Superior temporal gyrus (tissue), 1 donor: Measurements from ENCODE around the gene CAVIN2.
A peak's percentile ranks its signal among the peaks of the same experiment; 100 is the strongest.

Experiments used
- DNase-seq: peaks from one replicate; pipeline ENCODE4 v3.0.0-alpha.2; 2016; ENCODE audit errors: extremely low spot score

The CAVIN2 gene

GRCh38 chr2:191864628-191865374, 17.9 kb upstream of the CAVIN2 start:
- peak; percentile 60 for DNase-seq

- DNase-seq, result no peak
Observed at GRCh38 chr2:191863988-191864387, 17.1 kb upstream of the CAVIN2 start.

GRCh38 chr2:191862156-191862775, 15.4 kb upstream of the CAVIN2 start:
- no peak for DNase-seq

GRCh38 chr2:191860760-191861466, 14.0 kb upstream of the CAVIN2 start:
- peak; percentile 76 for DNase-seq

- DNase-seq, result no peak
Observed at GRCh38 chr2:191859681-191860080, 12.8 kb upstream of the CAVIN2 start.

GRCh38 chr2:191857886-191858285, 11.0 kb upstream of the CAVIN2 start:
- no peak for DNase-seq

GRCh38 chr2:191857259-191857805, 10.4 kb upstream of the CAVIN2 start:
- DNase-seq, result no peak

GRCh38 chr2:191856111-191856876, 9.4 kb upstream of the CAVIN2 start:
- no peak for DNase-seq

- DNase-seq, result no peak
Observed at GRCh38 chr2:191855382-191855781, 8.5 kb upstream of the CAVIN2 start.

- DNase-seq, result no peak
Observed at GRCh38 chr2:191854382-191855372, 7.8 kb upstream of the CAVIN2 start.

- no peak for DNase-seq
Observed at GRCh38 chr2:191853843-191854242, 7.0 kb upstream of the CAVIN2 start.

- DNase-seq, result no peak
Observed at GRCh38 chr2:191851158-191851557, 4.3 kb upstream of the CAVIN2 start.

GRCh38 chr2:191848771-191849767, 2.2 kb upstream of the CAVIN2 start:
- DNase-seq, result no peak

GRCh38 chr2:191847764-191848163, 876 bp upstream of the CAVIN2 start:
- no peak for DNase-seq

GRCh38 chr2:191845876-191846514, 893 bp downstream of the CAVIN2 start:
- no peak for DNase-seq

- no peak for DNase-seq
Observed at GRCh38 chr2:191845248-191845715, 1.6 kb downstream of the CAVIN2 start.

- DNase-seq, result no peak
Observed at GRCh38 chr2:191844706-191845105, 2.2 kb downstream of the CAVIN2 start.

- DNase-seq, result no peak
Observed at GRCh38 chr2:191840921-191841320, 6.0 kb downstream of the CAVIN2 start.
